ENCODE results near the gene MED14.

DNA sequence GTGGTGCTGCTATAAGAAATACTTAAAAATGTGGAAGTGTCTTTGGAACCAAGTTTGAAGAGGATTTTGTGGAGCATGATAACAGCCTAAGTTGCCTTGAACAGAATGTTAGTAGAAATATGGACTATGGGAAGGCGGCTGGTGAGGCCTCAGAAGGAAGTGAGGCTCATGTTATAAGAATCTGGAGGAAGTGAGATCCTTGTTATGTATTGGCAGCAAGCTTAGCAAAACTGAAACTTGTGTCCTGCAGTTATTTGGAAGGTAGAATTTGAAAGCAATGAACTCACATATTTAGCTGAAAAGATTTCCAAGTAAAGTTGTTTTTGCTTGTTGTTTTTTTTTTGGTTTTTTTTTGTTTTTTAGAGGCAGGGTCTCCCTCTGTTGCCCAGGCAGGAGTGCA, 13.6 kb upstream of the MED14 start:
- TF ChIP-seq EZH2phosphoT487 (IDR thresholded peaks at IDR 0.05; ENCODE audit: insufficient read depth, low read depth): no peak
- no peak for TF ChIP-seq EZH2 (IDR thresholded peaks at IDR 0.05; ENCODE audit: insufficient read depth, poor library complexity, severe bottlenecking)
